NAMALWA (cell line): Measurements from ENCODE around the gene PHF13.

Experiments
- DNase-seq: peaks from one replicate; pipeline ENCODE4 v3.0.0-alpha.2; 2015; ENCODE audit warnings: low spot score

Gene PHF13

GRCh38 chr1:6613361-6614018, at the start of gene PHF13:
TSS of gene PHF13 (plus strand) at chr1:6613731. CDS start at chr1:6614067, 336 bp downstream.
- peak; percentile 100 for DNase-seq

- no peak for DNase-seq
Measured at GRCh38 chr1:6569033-6569432, 44.5 kb upstream of the PHF13 start.

- DNase-seq = peak; percentile 80
Measured at GRCh38 chr1:6570100-6570499, 43.4 kb upstream of the PHF13 start.

- DNase-seq = no peak
Measured at GRCh38 chr1:6570987-6571386, 42.5 kb upstream of the PHF13 start.

GRCh38 chr1:6572653-6573383, 40.7 kb upstream of the PHF13 start:
- DNase-seq = no peak

GRCh38 chr1:6574025-6574620, 39.4 kb upstream of the PHF13 start:
- DNase-seq = no peak

GRCh38 chr1:6574818-6575217, 38.7 kb upstream of the PHF13 start:
- DNase-seq = no peak

- no peak for DNase-seq
Measured at GRCh38 chr1:6577831-6578525, 35.6 kb upstream of the PHF13 start.

GRCh38 chr1:6578624-6579373, 34.7 kb upstream of the PHF13 start:
- DNase-seq = no peak

- DNase-seq = peak; percentile 99
Measured at GRCh38 chr1:6579374-6580118, 34.0 kb upstream of the PHF13 start, which contains the start of gene ZBTB48. TSS of gene ZBTB48 (plus strand) at chr1:6579994. CDS start at chr1:6580610, 616 bp downstream.

GRCh38 chr1:6580119-6580592, 33.4 kb upstream of the PHF13 start:
- peak; percentile 68 for DNase-seq

GRCh38 chr1:6580593-6581409, 32.7 kb upstream of the PHF13 start:
- peak; percentile 68 for DNase-seq

- peak; percentile 41 for DNase-seq
Measured at GRCh38 chr1:6581561-6582305, 31.8 kb upstream of the PHF13 start.

GRCh38 chr1:6582370-6582769, 31.2 kb upstream of the PHF13 start:
- no peak for DNase-seq

GRCh38 chr1:6584126-6585080, 29.1 kb upstream of the PHF13 start:
- DNase-seq = no peak

- no peak for DNase-seq
Measured at GRCh38 chr1:6585081-6585722, 28.3 kb upstream of the PHF13 start.

- DNase-seq = no peak
Measured at GRCh38 chr1:6585841-6586240, 27.7 kb upstream of the PHF13 start.

GRCh38 chr1:6586404-6586816, 27.1 kb upstream of the PHF13 start:
- DNase-seq = no peak
